ENCODE measurements around the gene B4GALNT3. TPM values are rescaled to one million over a fixed set of nuclear protein-coding genes. Genes with fewer than 3 reads are reported as not detected.

Gene B4GALNT3
- total RNA-seq, 2 donors from 2014 or later, result 19.3 to 29.0 TPM

DNA sequence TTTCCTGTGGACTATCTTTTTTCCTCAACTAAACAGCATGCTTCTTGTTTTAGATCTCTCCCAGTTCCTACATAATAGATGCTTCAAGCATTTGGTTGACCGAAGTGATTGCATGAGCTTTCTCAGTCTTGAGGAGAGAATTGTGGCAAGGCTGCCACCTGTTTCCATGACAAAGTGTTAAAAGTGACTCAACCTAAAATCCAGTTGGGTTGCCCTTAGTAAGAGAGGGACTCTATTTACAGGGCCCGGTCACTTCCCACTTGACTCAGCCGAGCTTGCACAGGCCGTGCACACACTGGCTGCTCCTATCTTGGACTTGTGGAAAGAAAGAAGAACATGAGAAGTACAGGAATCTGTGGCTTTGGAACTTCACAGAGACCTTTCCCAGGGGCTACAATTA lies 2.1 kb upstream of the B4GALNT3 start:
- peaks cover 0 to 21% of the 10 kb centered on the region in 2 donors for H3K4me1 ChIP-seq
- no peak for DNase-seq (ENCODE audit: low spot score)
- H3K27me3 ChIP-seq, result peaks cover 0 to 3% of the 10 kb centered on the region in 2 donors

DNA sequence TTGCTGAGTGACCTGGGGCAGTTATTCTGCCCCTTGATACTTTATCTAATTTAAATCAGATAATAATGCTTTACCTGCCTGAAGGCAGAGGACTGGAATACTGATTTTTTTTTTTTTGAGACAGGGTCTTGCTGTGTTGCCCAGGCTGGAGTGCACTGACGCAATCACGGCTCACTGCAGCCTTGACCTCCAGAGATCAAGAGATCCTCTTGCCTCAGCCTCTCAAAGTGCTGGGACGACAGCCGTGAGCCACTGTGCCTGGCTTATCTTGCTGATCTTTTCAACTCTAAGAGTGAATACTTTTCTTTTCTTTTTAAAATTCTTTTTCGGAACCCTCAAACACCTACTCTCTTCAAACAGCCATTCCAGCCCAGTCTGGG lies 699 bp upstream of the B4GALNT3 start:
- no peaks in the 10 kb centered on the region for H3K36me3 ChIP-seq
- TF ChIP-seq, protein P1, sequence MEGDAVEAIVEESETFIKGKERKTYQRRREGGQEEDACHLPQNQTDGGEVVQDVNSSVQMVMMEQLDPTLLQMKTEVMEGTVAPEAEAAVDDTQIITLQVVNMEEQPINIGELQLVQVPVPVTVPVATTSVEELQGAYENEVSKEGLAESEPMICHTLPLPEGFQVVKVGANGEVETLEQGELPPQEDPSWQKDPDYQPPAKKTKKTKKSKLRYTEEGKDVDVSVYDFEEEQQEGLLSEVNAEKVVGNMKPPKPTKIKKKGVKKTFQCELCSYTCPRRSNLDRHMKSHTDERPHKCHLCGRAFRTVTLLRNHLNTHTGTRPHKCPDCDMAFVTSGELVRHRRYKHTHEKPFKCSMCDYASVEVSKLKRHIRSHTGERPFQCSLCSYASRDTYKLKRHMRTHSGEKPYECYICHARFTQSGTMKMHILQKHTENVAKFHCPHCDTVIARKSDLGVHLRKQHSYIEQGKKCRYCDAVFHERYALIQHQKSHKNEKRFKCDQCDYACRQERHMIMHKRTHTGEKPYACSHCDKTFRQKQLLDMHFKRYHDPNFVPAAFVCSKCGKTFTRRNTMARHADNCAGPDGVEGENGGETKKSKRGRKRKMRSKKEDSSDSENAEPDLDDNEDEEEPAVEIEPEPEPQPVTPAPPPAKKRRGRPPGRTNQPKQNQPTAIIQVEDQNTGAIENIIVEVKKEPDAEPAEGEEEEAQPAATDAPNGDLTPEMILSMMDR (IDR thresholded peaks at IDR 0.05), result no peak
- H3K9me3 ChIP-seq, result no peaks in the 10 kb centered on the region
- H3K27me3 ChIP-seq, result peaks cover 0 to 3% of the 10 kb centered on the region in 2 donors
- peak overlapping the region in 1 of 2 donors; percentile 68 for H3K4me3 ChIP-seq
- H3K27ac ChIP-seq, result peak overlapping the region; percentile 86 to 90
- no peak for DNase-seq (ENCODE audit: low spot score)
- peaks cover 0 to 23% of the 10 kb centered on the region in 2 donors for H3K4me1 ChIP-seq

More for the DNA sequence above, 2.1 kb upstream of the B4GALNT3 start:
- Histone ChIP-seq H3K27ac (peak overlapping the region in 1 of 2 donors; percentile 15), H3K4me3 (no peak overlapping the region), H3K9me3 (no peaks in the 10 kb centered on the region), H3K36me3 (no peaks in the 10 kb centered on the region)
- TF ChIP-seq, protein P1 (IDR thresholded peaks at IDR 0.05), result no peak

DNA sequence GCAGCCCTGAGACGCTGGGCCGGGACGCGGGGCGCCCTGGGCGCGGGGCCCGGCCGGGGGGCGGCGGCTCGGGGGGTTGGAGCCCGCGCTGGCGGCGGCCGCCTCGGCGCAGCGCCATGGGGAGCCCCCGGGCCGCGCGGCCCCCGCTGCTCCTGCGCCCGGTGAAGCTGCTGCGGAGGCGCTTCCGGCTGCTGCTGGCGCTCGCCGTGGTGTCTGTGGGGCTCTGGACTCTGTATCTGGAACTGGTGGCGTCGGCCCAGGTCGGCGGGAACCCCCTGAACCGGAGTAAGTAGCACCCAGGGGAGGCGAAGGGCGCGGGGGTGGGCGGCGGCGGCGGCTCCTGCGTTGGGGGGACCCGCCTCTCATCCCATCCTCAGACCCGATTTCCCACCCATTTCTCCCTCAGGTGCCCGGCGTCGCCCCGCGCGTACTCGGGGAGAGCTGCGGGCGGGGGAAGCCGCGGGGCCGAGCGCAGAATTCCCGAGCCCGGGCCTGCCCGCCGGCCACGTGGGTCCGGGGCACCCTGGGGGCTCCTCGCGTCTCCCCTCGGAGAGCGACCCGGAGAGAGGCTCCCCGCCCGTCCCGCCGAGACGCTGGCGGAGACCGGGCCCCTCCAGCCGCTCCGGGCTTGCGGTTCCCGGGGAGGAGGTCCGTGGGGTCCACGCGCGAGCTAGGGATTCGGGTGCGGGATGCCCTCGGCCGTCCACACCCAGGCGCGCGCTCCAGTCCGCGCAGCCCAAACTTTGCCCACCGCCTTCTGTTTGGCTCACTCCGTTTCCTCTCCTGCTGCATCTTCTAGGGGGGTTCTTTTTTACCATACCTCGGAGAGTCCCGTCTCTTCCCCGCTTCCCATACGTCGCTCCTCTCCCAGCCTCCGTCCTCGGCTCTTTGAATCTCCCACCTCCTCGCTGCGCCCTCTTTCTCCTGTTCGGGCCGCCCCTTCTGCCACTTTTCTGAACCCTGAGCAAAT lies 807 bp downstream of the B4GALNT3 start:
- Histone ChIP-seq H3K4me3 (peak overlapping the region; percentile 59 to 68), H3K36me3 (no peaks in the 10 kb centered on the region), H3K27ac (peak overlapping the region; percentile 86 to 90), H3K27me3 (peaks cover 0 to 3% of the 10 kb centered on the region in 2 donors), H3K9me3 (no peaks in the 10 kb centered on the region), H3K4me1 (peaks cover 0 to 33% of the 10 kb centered on the region in 2 donors)
- TF ChIP-seq, protein P1 (IDR thresholded peaks at IDR 0.05), result no peak
- no peak for DNase-seq (ENCODE audit: low spot score)

DNA sequence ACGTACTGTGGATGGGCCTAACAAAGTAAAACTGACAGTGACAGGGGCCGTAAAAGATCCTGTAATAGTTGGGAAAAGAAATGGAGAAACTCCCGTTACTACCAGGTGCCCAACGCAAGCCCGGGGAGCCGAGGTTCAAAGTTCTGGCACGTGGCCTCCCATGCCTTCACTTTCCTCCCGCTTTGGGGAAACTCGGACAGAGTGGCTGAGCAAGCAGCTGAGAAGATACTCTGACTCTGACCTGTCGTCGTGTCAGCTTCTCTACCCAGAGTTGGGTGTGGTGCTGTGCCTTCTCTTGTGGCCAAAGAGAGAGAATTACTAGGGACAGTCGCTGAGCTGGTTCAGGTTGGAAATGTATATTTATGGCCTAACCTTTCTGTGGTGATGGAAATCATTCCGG lies 1.7 kb downstream of the B4GALNT3 start:
- Histone ChIP-seq H3K27ac (peak overlapping the region; percentile 86 to 90), H3K27me3 (peaks cover 0 to 3% of the 10 kb centered on the region in 2 donors), H3K4me3 (peak overlapping the region; percentile 59 to 68), H3K4me1 (peaks cover 0 to 40% of the 10 kb centered on the region in 2 donors), H3K36me3 (no peaks in the 10 kb centered on the region), H3K9me3 (no peaks in the 10 kb centered on the region)
- TF ChIP-seq, protein P1 (IDR thresholded peaks at IDR 0.05), result no peak
- DNase-seq (ENCODE audit: low spot score), result no peak

DNA sequence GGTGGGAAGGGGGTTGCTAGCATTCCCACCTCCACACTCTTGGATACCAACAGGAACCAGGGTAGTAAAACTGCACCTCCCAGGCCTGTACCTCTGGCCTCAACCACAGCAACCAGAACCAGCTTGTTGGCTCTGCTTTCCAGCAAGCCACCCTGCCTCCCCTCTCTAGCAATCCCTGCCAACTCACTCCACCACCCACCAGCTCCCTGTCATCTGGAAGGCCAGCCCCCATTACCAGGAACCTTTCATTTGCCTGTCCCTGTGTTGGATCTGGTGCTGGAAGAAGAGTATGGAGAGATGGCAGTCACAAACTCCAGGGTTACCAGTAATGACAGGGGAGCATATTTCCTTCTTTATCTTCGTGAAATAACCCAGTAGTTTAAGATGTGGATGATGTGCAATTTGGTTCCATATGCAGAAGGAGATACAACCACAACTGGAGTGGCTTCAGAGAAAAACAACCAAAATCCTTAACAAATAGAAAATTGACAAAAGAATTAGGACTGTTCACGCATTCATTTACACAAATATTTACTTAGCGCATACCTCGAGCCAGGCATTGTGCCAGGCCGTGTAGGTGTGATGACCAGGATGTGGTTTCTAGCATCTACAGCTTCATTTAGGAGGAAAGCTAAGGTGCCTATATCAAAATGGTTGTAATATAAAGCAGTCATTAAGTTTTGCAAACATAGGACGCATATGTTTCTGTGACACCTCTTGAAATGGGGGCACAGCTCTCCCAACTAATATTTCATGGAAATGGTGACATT lies 3.4 kb downstream of the B4GALNT3 start:
- H3K36me3 ChIP-seq, result no peaks in the 10 kb centered on the region
- no peak overlapping the region for H3K4me3 ChIP-seq
- peaks cover 0 to 54% of the 10 kb centered on the region in 2 donors for H3K4me1 ChIP-seq
- peak overlapping the region; percentile 86 to 90 for H3K27ac ChIP-seq
- H3K27me3 ChIP-seq, result peaks cover 0 to 3% of the 10 kb centered on the region in 2 donors
- TF ChIP-seq, protein P1 (IDR thresholded peaks at IDR 0.05), result no peak
- no peaks in the 10 kb centered on the region for H3K9me3 ChIP-seq
- DNase-seq (ENCODE audit: low spot score), result no peak

Measured in right atrium auricular region (tissue), 2 donors.